ENCODE measurements around the gene GPR149.

- TF ChIP-seq CTCF (conservative IDR thresholded peaks at IDR 0.05 in 1 of 2, IDR thresholded peaks at IDR 0.05 in 1 of 2; ENCODE audit: extremely low read depth in 1 of 2, insufficient read depth in 1 of 2, low read depth in 1 of 2, low read length in 2 of 2) (no peak), EZH2 (IDR thresholded peaks at IDR 0.05; ENCODE audit: borderline replicate concordance, low read length) (no peak)
Measured at GRCh38 chr3:154304116-154304786, 125.7 kb downstream of the GPR149 start.
